ENCODE results near the gene PIGR. TPM values are rescaled to one million over a fixed set of nuclear protein-coding genes. Genes with fewer than 3 reads are reported as not detected.

PIGR gene
- total and polyA plus RNA-seq, 2 of the 8 experiments (the other 6 are each of a cell fraction or from before 2014, with no cell fraction given) = not detected

DNA sequence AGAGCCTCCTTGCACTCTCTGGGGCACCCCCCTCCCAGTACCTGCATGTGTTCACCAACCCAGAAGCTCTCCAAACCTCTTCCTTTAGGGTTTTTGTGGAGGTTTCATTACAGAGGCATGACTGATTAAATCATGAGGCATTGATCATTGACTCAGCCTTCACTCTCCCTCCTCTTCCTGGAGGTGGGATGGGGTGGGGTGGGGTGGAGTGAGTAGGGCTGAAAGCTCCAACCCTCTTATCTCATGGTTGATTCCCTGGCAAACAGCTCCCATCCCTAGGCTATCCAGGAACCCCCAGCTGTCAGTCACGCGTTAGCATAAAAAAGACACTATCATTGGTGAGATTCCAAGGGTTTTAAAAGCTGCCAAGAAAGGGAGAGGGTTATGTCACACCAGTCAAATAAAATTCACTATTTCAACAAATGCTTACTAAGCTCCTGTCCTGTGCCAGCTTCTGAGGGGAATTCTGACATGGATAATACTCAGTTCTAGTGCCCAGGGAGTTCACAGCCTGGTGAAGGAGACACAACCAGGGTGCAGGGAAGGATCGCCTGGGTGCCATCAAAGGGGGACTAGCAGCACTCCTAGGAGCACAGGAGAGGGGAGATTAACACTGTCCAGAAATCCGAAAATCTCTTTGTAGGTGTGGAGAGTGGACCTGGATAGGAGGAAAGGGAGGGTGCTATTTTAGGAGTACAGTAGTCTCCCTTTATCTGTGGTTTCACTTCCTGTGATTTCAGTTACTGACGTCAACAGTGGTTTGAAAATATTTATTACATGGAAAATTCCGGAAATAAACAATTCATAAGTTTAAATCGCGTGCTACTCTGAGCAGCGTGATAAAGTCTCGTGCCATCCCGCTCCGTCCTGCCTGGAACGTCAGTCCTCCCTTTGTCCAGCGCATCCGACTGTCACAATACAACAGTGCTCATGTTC, 55.9 kb downstream of the PIGR start:
- Histone ChIP-seq H4K8ac (ENCODE audit: extremely low read depth, insufficient read depth, low read length) (no peak overlapping the region), H3K79me2 (ENCODE audit: control insufficient read depth in 1 of 2, insufficient read depth in 2 of 2, low read length in 2 of 2) (no peaks in the 10 kb centered on the region), H2BK12ac (ENCODE audit: low read depth, low read length) (0 out of 2 replicates have a peak overlapping the region, but pooled peaks have one; percentile 19), H3K4me3 (ENCODE audit: extremely low read depth in 1 of 4, insufficient read depth in 2 of 4, low read depth in 3 of 4, low read length in 4 of 4) (no peak overlapping the region), H2BK15ac (ENCODE audit: low read length) (no peak overlapping the region; the same call in 1 of the 2 replicates), H3K23ac (ENCODE audit: insufficient read length) (no peak overlapping the region), H3K4me2 (ENCODE audit: insufficient read depth in 1 of 2, low read depth in 2 of 2, low read length in 2 of 2) (0 out of 4 replicates have a peak overlapping the region, but pooled peaks of 1 of the 2 experiments have one; percentile 5), H3K79me1 (ENCODE audit: low read depth, low read length) (no peaks in the 10 kb centered on the region), H2AFZ (ENCODE audit: low read length) (no peak overlapping the region), H4K20me1 (replicated peaks in 1 of 2; ENCODE audit: control insufficient read depth in 1 of 2, insufficient read depth in 2 of 2, low read length in 2 of 2) (no peaks in the 10 kb centered on the region), H3K23me2 (ENCODE audit: low read depth, low read length) (no peaks in the 10 kb centered on the region), H3K4ac (replicated peaks; ENCODE audit: insufficient read length, low read depth, low read length) (no peak overlapping the region), H3K9me3 (ENCODE audit: insufficient read depth in 2 of 2, low read depth in 1 of 2, low read length in 1 of 2) (no peaks in the 10 kb centered on the region), H3K9ac (replicated peaks in 1 of 4; ENCODE audit: extremely low read depth in 1 of 4, low read depth in 3 of 4, low read length in 3 of 4) (no peak overlapping the region), H3K36me3 (ENCODE audit: control insufficient read depth in 2 of 4, insufficient read depth in 4 of 4, low read length in 3 of 4) (no peaks in the 10 kb centered on the region), H3K27ac (ENCODE audit: low read depth, low read length) (no peak overlapping the region), H3K18ac (ENCODE audit: extremely low read depth, low read length) (no peak overlapping the region), H3K27me3 (replicated peaks in 1 of 4; ENCODE audit: control insufficient read depth in 3 of 4, extremely low read depth in 1 of 4, insufficient read depth in 3 of 4, low read length in 3 of 4) (no peaks in the 10 kb centered on the region), H3K4me1 (replicated peaks in 1 of 4; ENCODE audit: control insufficient read depth in 3 of 4, insufficient read depth in 4 of 4, low read length in 3 of 4) (peaks cover 0 to 3% (median 1%) of the 10 kb centered on the region in 4 experiments; a peak in 3 of 7 replicates), H2BK20ac (ENCODE audit: low read length) (peak overlapping the region; percentile 17; the same call in 1 of the 2 replicates), H3K14ac (ENCODE audit: insufficient read length) (no peak overlapping the region), H3K56ac (replicated peaks; ENCODE audit: insufficient read length, low read depth, low read length) (no peak overlapping the region), H4K91ac (replicated peaks; ENCODE audit: insufficient read length, low read length) (no peak overlapping the region), H2BK5ac (ENCODE audit: low read depth, low read length) (no peak overlapping the region), H2BK120ac (replicated peaks; ENCODE audit: low read depth, low read length) (no peak overlapping the region), H2AK5ac (ENCODE audit: low read depth, low read length) (no peak overlapping the region), H4K5ac (ENCODE audit: insufficient read length, low read depth, low read length) (no peak overlapping the region)
- no peak for TF ChIP-seq SIRT6 (IDR thresholded peaks at IDR 0.05; ENCODE audit: low read length)
- TF ChIP-seq GABPA (IDR thresholded peaks at IDR 0.05; ENCODE audit: borderline replicate concordance, insufficient read depth, low read length) = no peak
- no peak for TF ChIP-seq BACH1 (IDR thresholded peaks at IDR 0.05; ENCODE audit: low read length)
- TF ChIP-seq CBX5 (IDR thresholded peaks at IDR 0.05; ENCODE audit: low read depth, low read length) = no peak
- no peak for TF ChIP-seq POU5F1 (IDR thresholded peaks at IDR 0.05; ENCODE audit: low read depth, low read length)
- no peak for TF ChIP-seq GTF2F1 (IDR thresholded peaks at IDR 0.05; ENCODE audit: borderline replicate concordance, low read depth, low read length)
- TF ChIP-seq, protein P1, sequence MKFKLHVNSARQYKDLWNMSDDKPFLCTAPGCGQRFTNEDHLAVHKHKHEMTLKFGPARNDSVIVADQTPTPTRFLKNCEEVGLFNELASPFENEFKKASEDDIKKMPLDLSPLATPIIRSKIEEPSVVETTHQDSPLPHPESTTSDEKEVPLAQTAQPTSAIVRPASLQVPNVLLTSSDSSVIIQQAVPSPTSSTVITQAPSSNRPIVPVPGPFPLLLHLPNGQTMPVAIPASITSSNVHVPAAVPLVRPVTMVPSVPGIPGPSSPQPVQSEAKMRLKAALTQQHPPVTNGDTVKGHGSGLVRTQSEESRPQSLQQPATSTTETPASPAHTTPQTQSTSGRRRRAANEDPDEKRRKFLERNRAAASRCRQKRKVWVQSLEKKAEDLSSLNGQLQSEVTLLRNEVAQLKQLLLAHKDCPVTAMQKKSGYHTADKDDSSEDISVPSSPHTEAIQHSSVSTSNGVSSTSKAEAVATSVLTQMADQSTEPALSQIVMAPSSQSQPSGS (IDR thresholded peaks at IDR 0.05; ENCODE audit: low read length) = no peak
- TF ChIP-seq ASH2L (IDR thresholded peaks at IDR 0.05; ENCODE audit: low read length) = no peak
- no peak for TF ChIP-seq JUND (IDR thresholded peaks at IDR 0.05; ENCODE audit: low read length)
- FAIRE-seq (no peak), DNase-seq (ENCODE audit: low read depth in 1 of 2, low spot score in 2 of 2) (peak in 1 of 2 experiments; percentile 42)
- WGBS, 2 experiments (ENCODE audit: extremely low coverage in 1 of 2, insufficient coverage in 1 of 2, insufficient read length in 1 of 2, insufficient replicate concordance in 2 of 2, low coverage in 1 of 2, low lambda C conversion rate in 2 of 2, missing lambda C conversion rate in 1 of 2) = 85% methylated on average over 15 of the region's 15 CpGs; no CpG with 5 or more reads in 1 of the 2 experiments
- ChIA-PET POLR2A (ENCODE audit: partially characterized antibody) (no interaction called here), CTCF (ENCODE audit: partially characterized antibody) (interaction anchor here (0.8 to 1.5 kb wide), 8 partner anchors 11 to 33 kb away, joined by 3 to 9 read pairs (median 4); partner anchors contain the start of gene IL20)
